Erythroblast (primary cell): Measurements from ENCODE around the gene ABTB1.

Experiments
- GATA1 ChIP-seq: IDR thresholded peaks from 2 replicates; pipeline ENCODE4 v1.6.1; 2011; ENCODE audit warnings: low read depth, mild to moderate bottlenecking, control low read depth, low read length, moderate library complexity
- POLR2A ChIP-seq: IDR thresholded peaks from 2 replicates; pipeline ENCODE4 v1.6.1; 2011; ENCODE audit warnings: mild to moderate bottlenecking, low read length

GRCh38 chr3:127669541-127670228 is 3.1 kb upstream of the ABTB1 start:
- TF ChIP-seq POLR2A (no peak), GATA1 (no peak)
